Measurements from ENCODE around the gene KNTC1.

- no peak for TF ChIP-seq USF2 (IDR thresholded peaks at IDR 0.05; ENCODE audit: low read length)
- no peak for TF ChIP-seq CTCF (IDR thresholded peaks at IDR 0.05; ENCODE audit: control extremely low read depth in 1 of 3, insufficient read depth in 1 of 3, low read depth in 1 of 3, low read length in 3 of 3)
- no peak for TF ChIP-seq TBP (IDR thresholded peaks at IDR 0.05; ENCODE audit: low read depth, low read length)
- TF ChIP-seq POLR2A (IDR thresholded peaks at IDR 0.05; ENCODE audit: control extremely low read depth in 1 of 2, low read depth in 2 of 2, low read length in 2 of 2): no peak
- no peak for TF ChIP-seq JUND (IDR thresholded peaks at IDR 0.05; ENCODE audit: low read length)
- no peak for TF ChIP-seq TCF12 (IDR thresholded peaks at IDR 0.05; ENCODE audit: low read depth, low read length)
- TF ChIP-seq RBBP5 (IDR thresholded peaks at IDR 0.05; ENCODE audit: borderline replicate concordance, low read depth, low read length): no peak
- no peak for TF ChIP-seq MAFK (IDR thresholded peaks at IDR 0.05; ENCODE audit: low read depth, low read length)
- TF ChIP-seq ASH2L (IDR thresholded peaks at IDR 0.05; ENCODE audit: low read length): no peak
These were observed 1.5 kb downstream of the KNTC1 start for GRCh38 chr12:122528582-122528981.
